HL-60 (cell line): ENCODE results near the gene PTPRT.

ENCODE experiments used
- GABPA ChIP-seq: IDR thresholded peaks from 2 replicates; pipeline ENCODE4 v1.6.1; 2012; ENCODE audit warnings: low read depth
- POLR2AphosphoS5 ChIP-seq: IDR thresholded peaks from 2 replicates; pipeline ENCODE4 v1.6.1; 2012; ENCODE audit warnings: low read depth
- SPI1 ChIP-seq: IDR thresholded peaks from 2 replicates; pipeline ENCODE4 v1.6.1; 2012; ENCODE audit warnings: low read depth, mild to moderate bottlenecking, borderline replicate concordance
- TF ChIP-seq, protein P1 (sequence below): IDR thresholded peaks from one replicate; pipeline ENCODE4 v1.5.1; 2011; ENCODE audit warnings: low read length, control low read depth, inconsistent platforms; ENCODE audit not compliant: insufficient read depth
- TF ChIP-seq, protein P2 (sequence below): IDR thresholded peaks from 2 replicates; pipeline ENCODE4 v1.6.1; 2012; ENCODE audit warnings: low read depth; ENCODE audit not compliant: insufficient replicate concordance

DNA sequence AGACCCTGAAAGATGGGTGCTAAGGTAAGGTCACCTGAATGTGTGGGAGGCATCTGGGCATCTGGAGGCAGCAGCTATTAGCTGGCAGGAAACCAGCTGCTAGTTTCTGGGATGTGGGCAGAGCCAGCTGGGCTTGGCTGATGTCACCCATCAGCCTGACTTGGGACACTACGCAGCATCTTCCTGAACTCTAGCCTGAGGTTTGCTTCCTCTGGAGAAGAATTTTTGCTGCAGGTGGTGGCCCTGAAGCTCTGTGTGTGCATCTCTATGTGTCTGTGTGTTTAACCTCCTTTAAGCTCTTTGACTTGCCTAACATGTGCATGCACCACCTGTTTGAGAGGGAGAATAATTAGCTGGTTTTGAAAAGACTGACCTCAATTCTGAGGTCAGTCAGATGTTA, 1106.4 kb downstream of the PTPRT start:
- TF ChIP-seq, protein P1, sequence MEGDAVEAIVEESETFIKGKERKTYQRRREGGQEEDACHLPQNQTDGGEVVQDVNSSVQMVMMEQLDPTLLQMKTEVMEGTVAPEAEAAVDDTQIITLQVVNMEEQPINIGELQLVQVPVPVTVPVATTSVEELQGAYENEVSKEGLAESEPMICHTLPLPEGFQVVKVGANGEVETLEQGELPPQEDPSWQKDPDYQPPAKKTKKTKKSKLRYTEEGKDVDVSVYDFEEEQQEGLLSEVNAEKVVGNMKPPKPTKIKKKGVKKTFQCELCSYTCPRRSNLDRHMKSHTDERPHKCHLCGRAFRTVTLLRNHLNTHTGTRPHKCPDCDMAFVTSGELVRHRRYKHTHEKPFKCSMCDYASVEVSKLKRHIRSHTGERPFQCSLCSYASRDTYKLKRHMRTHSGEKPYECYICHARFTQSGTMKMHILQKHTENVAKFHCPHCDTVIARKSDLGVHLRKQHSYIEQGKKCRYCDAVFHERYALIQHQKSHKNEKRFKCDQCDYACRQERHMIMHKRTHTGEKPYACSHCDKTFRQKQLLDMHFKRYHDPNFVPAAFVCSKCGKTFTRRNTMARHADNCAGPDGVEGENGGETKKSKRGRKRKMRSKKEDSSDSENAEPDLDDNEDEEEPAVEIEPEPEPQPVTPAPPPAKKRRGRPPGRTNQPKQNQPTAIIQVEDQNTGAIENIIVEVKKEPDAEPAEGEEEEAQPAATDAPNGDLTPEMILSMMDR: no peak
- TF ChIP-seq GABPA (no peak), POLR2AphosphoS5 (no peak), SPI1 (no peak)
- TF ChIP-seq, protein P2, sequence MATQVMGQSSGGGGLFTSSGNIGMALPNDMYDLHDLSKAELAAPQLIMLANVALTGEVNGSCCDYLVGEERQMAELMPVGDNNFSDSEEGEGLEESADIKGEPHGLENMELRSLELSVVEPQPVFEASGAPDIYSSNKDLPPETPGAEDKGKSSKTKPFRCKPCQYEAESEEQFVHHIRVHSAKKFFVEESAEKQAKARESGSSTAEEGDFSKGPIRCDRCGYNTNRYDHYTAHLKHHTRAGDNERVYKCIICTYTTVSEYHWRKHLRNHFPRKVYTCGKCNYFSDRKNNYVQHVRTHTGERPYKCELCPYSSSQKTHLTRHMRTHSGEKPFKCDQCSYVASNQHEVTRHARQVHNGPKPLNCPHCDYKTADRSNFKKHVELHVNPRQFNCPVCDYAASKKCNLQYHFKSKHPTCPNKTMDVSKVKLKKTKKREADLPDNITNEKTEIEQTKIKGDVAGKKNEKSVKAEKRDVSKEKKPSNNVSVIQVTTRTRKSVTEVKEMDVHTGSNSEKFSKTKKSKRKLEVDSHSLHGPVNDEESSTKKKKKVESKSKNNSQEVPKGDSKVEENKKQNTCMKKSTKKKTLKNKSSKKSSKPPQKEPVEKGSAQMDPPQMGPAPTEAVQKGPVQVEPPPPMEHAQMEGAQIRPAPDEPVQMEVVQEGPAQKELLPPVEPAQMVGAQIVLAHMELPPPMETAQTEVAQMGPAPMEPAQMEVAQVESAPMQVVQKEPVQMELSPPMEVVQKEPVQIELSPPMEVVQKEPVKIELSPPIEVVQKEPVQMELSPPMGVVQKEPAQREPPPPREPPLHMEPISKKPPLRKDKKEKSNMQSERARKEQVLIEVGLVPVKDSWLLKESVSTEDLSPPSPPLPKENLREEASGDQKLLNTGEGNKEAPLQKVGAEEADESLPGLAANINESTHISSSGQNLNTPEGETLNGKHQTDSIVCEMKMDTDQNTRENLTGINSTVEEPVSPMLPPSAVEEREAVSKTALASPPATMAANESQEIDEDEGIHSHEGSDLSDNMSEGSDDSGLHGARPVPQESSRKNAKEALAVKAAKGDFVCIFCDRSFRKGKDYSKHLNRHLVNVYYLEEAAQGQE: no peak
